PFSK-1 (cell line): ENCODE measurements around the gene NBEA.

Experiments used
- FOXP2 ChIP-seq: optimal IDR thresholded peaks from 2 replicates; pipeline ENCODE3; 2011; ENCODE audit warnings: borderline replicate concordance, control low read depth, inconsistent platforms; ENCODE audit not compliant: insufficient read depth; ENCODE audit errors: extremely low read length, extremely low read depth
- POLR2AphosphoS5 ChIP-seq: IDR thresholded peaks from 2 replicates; pipeline ENCODE4 v1.6.1; 2012; ENCODE audit warnings: low read depth, mild to moderate bottlenecking, control low read depth, low read length, moderate library complexity
- REST ChIP-seq, 2 experiments: IDR thresholded peaks; 2 replicates each; pipeline versions ENCODE4 v1.6.1 to v1.8.0; 2011 to 2012; ENCODE audit warnings: low read depth in 2 of 2, low read length in 2 of 2, control low read depth in 1 of 2, inconsistent platforms in 1 of 2, mild to moderate bottlenecking in 1 of 2, moderate library complexity in 1 of 2; ENCODE audit not compliant: insufficient read depth in 1 of 2
- SIN3A ChIP-seq: IDR thresholded peaks from 2 replicates; pipeline ENCODE4 v1.6.1; 2012; ENCODE audit warnings: mild to moderate bottlenecking, low read length, moderate library complexity, borderline replicate concordance; ENCODE audit not compliant: insufficient read depth
- TAF1 ChIP-seq: IDR thresholded peaks from 2 replicates; pipeline ENCODE4 v1.6.1; 2012; ENCODE audit warnings: low read length, control low read depth, borderline replicate concordance; ENCODE audit not compliant: insufficient read depth

- no peak for TF ChIP-seq SIN3A
- no peak for TF ChIP-seq FOXP2
- no peak for TF ChIP-seq TAF1
- TF ChIP-seq POLR2AphosphoS5: no peak
- TF ChIP-seq REST (IDR thresholded peaks at IDR 0.05; ENCODE audit: insufficient read depth in 1 of 2, low read depth in 2 of 2, low read length in 2 of 2): no peak
Observed at GRCh38 chr13:35475212-35475959, 533.3 kb downstream of the NBEA start.
